Prostate gland (tissue), 2 donors: ENCODE measurements around the gene EIF4H. TPM values are rescaled to one million over a fixed set of nuclear protein-coding genes. Genes with fewer than 3 reads are reported as not detected.
A peak's percentile ranks its signal among the peaks of the same experiment; 100 is the strongest.
"Not testable (repeated sequence)": the region's sequence is repeated elsewhere in the genome, so short reads cannot be mapped to it uniquely, and the experiment has no call there.

Source experiments
- DNase-seq: peaks from one replicate; pipeline ENCODE4 v3.0.0-alpha.2; 2019; ENCODE audit warnings: low spot score
- H3K27ac ChIP-seq, 2 donors: fragments of 200-600 bp; sonication (generic); 2 replicates each; pipeline ENCODE4 v1.5.1; 2017 to 2019
- H3K27me3 ChIP-seq: fragments of 200-600 bp; sonication (generic); replicated peaks from 2 replicates; pipeline ENCODE4 v1.5.1; 2019; ENCODE audit not compliant: insufficient read depth
- H3K36me3 ChIP-seq, 2 donors: fragments of 200-600 bp; sonication (generic); 1 replicate in 1 of 2; 2 replicates in 1 of 2; pipeline versions ENCODE4 v1.5.1 to v1.8.1; 2017 to 2019
- H3K4me1 ChIP-seq: fragments of 200-600 bp; sonication (generic); replicated peaks from 2 replicates; pipeline ENCODE4 v1.5.1; 2019
- H3K4me3 ChIP-seq, 2 donors: fragments of 200-600 bp; sonication (generic); 2 replicates each; pipeline ENCODE4 v1.5.1; 2017 to 2019
- H3K9me3 ChIP-seq: fragments of 200-600 bp; sonication (generic); 2 replicates; pipeline ENCODE4 v1.5.1; 2017
- POLR2A ChIP-seq: fragments of 450-650 bp; IDR thresholded peaks from one replicate; pipeline ENCODE4 v1.6.1; 2016; ENCODE audit warnings: antibody characterized with exemption, mild to moderate bottlenecking
- POLR2AphosphoS5 ChIP-seq: sonication (generic); formaldehyde crosslinking; IDR thresholded peaks from one replicate; pipeline ENCODE4 v1.6.1; 2017; ENCODE audit warnings: antibody characterized with exemption
- WGBS: methylation state at CpG from one replicate; pipeline ENCODE4 v1.1.5; 2018; 5-methylcytosine and 5-hydroxymethylcytosine counted together
- intact Hi-C: fragments of 100-400 bp; cut with DNase I; formaldehyde crosslinking; loops from one replicate; pipeline ENCODE4 v1.14.2; 2022
- total RNA-seq, 2 donors: library from RNA; depleted of rRNA; stranded (reverse); fragments of >200 nt; gene quantifications; one replicate each; pipeline ENCODE4 v1.1.0, GENCODE V29; 2016
- TF ChIP-seq, protein P1 (sequence below), 4 experiments: fragments of 200-600 bp in 2 of 4; fragments of 450-650 bp in 2 of 4; sonication (generic) in 2 of 4; IDR thresholded peaks; 1 replicate in 3 of 4; 2 replicates in 1 of 4; pipeline ENCODE4 v1.5.1; 2016 to 2019; ENCODE audit warnings: antibody characterized with exemption in 4 of 4, mild to moderate bottlenecking in 2 of 4, moderate library complexity in 2 of 4

EIF4H gene
- total RNA-seq, 2 donors from 2014 or later, result 199 to 252 TPM

DNA sequence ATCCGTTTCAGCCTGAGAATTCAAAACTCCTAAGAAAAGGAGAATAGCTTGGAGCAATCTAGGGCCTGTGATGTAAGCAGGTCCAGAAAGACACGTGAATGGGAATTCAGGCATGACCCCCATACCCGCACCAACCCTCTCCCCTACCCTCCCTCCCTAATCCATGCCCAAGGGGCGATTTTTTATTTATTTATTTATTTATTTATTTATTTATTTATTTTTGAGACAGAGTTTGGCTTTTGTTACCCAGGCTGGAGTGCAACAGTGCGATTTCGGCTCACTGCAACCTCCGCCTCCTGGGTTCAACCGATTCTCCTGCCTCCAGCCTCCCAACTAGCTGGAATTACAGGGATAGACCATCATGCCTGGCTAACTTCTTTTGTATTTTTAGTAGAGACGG lies 16.6 kb upstream of the EIF4H start:
- Histone ChIP-seq H3K9me3 (no peaks in the 10 kb centered on the region), H3K27me3 (no peaks in the 10 kb centered on the region), H3K36me3 (no peaks in the 10 kb centered on the region), H3K4me3 (no peak overlapping the region), H3K4me1 (no peaks in the 10 kb centered on the region), H3K27ac (no peak overlapping the region)
- TF ChIP-seq POLR2AphosphoS5 (no peak), POLR2A (no peak)
- TF ChIP-seq, protein P1, sequence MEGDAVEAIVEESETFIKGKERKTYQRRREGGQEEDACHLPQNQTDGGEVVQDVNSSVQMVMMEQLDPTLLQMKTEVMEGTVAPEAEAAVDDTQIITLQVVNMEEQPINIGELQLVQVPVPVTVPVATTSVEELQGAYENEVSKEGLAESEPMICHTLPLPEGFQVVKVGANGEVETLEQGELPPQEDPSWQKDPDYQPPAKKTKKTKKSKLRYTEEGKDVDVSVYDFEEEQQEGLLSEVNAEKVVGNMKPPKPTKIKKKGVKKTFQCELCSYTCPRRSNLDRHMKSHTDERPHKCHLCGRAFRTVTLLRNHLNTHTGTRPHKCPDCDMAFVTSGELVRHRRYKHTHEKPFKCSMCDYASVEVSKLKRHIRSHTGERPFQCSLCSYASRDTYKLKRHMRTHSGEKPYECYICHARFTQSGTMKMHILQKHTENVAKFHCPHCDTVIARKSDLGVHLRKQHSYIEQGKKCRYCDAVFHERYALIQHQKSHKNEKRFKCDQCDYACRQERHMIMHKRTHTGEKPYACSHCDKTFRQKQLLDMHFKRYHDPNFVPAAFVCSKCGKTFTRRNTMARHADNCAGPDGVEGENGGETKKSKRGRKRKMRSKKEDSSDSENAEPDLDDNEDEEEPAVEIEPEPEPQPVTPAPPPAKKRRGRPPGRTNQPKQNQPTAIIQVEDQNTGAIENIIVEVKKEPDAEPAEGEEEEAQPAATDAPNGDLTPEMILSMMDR (IDR thresholded peaks at IDR 0.05), result no peak
- WGBS, result 94% methylated on average over 9 of the region's 9 CpGs
- intact Hi-C loops, result no loop called here
- no peak for DNase-seq

DNA sequence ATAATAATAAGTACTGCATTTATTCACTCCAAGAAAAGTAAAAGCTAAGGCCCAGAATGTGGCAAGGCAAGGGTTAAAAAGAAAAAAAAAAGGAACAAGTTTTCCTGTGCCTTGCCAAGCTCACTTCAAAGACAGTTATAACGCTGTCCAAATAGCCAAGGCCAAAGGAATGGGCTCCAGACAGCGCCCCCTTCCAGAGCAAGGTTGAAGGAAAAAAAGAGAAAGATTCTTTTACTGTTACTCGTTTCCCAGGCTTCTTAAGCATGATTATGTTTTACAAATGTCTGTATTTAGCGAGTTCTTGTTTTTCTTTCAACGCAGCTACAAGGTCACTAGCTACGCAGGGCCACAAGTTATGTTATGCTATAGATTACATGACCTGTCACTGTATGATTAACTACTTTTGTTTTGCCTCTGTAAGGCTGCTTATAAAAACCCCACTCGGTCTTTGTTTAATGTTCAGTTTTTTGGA lies 9.1 kb upstream of the EIF4H start:
- Histone ChIP-seq H3K9me3 (no peaks in the 10 kb centered on the region), H3K27me3 (no peaks in the 10 kb centered on the region), H3K27ac (no peak overlapping the region), H3K4me3 (no peak overlapping the region), H3K36me3 (no peaks in the 10 kb centered on the region), H3K4me1 (no peaks in the 10 kb centered on the region)
- no peak for DNase-seq
- TF ChIP-seq POLR2A (no peak), POLR2AphosphoS5 (no peak)
- TF ChIP-seq, protein P1 (IDR thresholded peaks at IDR 0.05), result no peak
- WGBS, result 14% methylated on average over 7 of the region's 7 CpGs
- intact Hi-C loops, result no loop called here

DNA sequence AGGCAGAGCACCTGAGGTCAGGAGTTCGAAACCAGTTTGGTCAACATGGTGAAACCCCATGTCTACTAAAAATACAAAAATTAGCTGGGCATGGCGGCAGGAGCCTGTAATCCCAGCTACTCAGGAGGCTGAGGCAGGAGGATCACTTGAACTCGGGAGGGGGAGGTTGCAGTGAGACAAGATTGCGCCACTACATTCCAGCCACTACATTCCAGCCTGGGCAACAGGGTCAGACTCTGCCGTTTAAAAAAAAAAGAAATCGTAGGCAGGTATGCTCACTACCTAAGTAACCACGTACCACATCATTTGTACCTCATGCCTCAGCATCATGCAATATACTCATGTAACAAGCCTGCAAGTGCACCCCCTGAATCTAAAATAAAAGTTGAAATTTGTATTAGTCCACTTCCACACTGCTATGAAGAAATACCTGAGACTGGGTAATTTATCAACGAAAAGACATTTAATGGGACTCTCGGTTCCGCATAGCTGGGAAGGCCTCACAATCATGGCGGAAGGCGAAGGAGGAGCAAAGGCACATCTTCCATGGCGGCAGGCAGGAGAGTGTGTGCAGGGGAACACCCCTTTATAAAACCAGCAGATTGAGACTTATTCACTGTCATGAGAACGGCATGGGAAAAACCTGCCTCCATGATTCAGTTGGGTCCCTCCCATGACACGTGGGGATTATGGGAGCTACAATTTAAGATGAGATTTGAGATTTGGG lies 8.1 kb upstream of the EIF4H start:
- H3K4me1 ChIP-seq, result no peaks in the 10 kb centered on the region
- no peak for DNase-seq
- TF ChIP-seq, protein P1 (IDR thresholded peaks at IDR 0.05), result no peak
- TF ChIP-seq POLR2A (no peak), POLR2AphosphoS5 (no peak)
- H3K27ac ChIP-seq, result no peak overlapping the region
- intact Hi-C loops, result no loop called here
- H3K9me3 ChIP-seq, result no peaks in the 10 kb centered on the region
- 96% methylated on average over 15 of the region's 15 CpGs for WGBS
- H3K36me3 ChIP-seq, result no peaks in the 10 kb centered on the region
- H3K27me3 ChIP-seq, result no peaks in the 10 kb centered on the region
- no peak overlapping the region for H3K4me3 ChIP-seq

DNA sequence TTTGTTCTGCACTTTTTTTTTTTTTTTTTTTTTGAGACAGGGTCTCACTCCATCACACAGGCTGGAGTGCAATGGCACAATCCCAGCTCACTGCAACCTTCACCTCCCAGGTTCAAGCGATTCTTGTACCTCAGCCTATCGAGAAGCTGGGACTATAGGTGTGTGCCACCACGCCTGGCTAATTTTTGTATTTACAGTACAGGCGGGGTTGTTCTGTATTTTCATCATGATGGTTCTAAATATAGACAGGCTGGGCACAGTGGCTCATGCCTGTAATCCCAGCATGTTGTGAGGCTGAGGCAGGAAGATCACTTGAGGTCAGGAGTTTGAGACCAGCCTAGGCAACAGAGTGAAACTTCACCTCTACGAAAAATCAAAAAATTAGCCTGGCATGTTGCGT lies 6.8 kb upstream of the EIF4H start:
- H3K4me1 ChIP-seq, H3K9me3 ChIP-seq, H3K36me3 ChIP-seq, H3K4me3 ChIP-seq, intact Hi-C loops, DNase-seq, H3K27me3 ChIP-seq, H3K27ac ChIP-seq: not testable (repeated sequence)
- WGBS, result 93% methylated on average over 6 of the region's 6 CpGs

DNA sequence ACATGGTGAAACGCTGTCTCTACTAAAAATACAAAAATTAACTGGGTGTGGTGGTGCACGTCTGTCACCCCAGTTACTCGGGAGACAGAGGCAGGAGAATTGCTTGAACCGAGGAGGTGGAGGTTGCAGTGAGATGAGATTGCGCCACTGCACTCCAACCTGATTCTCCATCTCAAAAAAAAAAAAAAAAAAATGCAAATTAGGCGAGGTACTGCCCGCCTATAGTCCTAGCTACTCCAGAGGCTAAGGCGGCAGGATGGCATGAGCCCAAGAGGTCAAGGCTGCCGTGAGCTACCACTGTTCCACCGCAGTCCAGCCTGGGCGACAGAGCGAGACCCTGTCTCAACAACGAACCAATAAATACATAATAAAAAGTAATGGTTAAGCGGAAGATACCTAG lies 1.1 kb upstream of the EIF4H start:
- Histone ChIP-seq H3K27ac (no peak overlapping the region), H3K27me3 (no peaks in the 10 kb centered on the region)

More for the DNA sequence above, 1.1 kb upstream of the EIF4H start:
- H3K9me3 ChIP-seq, result no peaks in the 10 kb centered on the region
- intact Hi-C loops, result loop anchor here (5.0 kb wide), 1 partner anchor 81 kb away; no protein-coding TSS in a partner anchor
- DNase-seq, result no peak
- peak overlapping the region in 1 of 2 donors; percentile 98 for H3K4me3 ChIP-seq
- H3K36me3 ChIP-seq, result no peaks in the 10 kb centered on the region
- H3K4me1 ChIP-seq, result peaks cover 9% of the 10 kb centered on the region
- WGBS, result 46% methylated on average over 14 of the region's 14 CpGs
- TF ChIP-seq, protein P1 (IDR thresholded peaks at IDR 0.05), result no peak
- TF ChIP-seq POLR2A, result no peak
- no peak for TF ChIP-seq POLR2AphosphoS5
